KBM-7 (cell line): ENCODE results near the gene RBFOX1.

Source experiments
- DNase-seq: peaks from one replicate; pipeline ENCODE4 v3.0.0-alpha.2; 2015
- in situ Hi-C: fragments of 300-500 bp; cut with MboI; formaldehyde crosslinking; loops from 2 replicates; pipeline ENCODE4 v1.14.3; 2020; ENCODE audit warnings: low sequenced_read_pairs, low pct_unique_long_range_greater_than_20kb, mixed read lengths

Gene RBFOX1

DNA sequence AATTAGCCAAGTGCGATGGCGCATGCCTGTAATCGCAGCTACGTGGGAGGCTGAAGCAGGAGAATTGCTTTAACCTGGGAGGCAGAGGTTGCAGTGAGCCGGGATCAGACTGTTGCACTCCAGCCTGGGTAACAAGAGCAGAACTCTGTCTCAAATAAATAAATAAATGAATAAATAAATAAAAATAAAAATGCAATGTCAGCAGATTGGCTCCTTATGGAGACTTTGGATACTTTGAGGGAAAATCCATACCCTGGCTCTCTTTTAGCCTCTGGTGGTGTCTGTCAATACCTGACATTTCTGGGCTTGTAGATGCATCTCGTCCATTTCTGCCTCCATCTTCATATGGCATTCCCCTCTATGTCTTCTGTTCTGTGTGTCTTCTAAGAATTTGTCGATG is 66.7 kb downstream of the RBFOX1 start:
- DNase-seq: no peak
- in situ Hi-C loops: no loop called here

DNA sequence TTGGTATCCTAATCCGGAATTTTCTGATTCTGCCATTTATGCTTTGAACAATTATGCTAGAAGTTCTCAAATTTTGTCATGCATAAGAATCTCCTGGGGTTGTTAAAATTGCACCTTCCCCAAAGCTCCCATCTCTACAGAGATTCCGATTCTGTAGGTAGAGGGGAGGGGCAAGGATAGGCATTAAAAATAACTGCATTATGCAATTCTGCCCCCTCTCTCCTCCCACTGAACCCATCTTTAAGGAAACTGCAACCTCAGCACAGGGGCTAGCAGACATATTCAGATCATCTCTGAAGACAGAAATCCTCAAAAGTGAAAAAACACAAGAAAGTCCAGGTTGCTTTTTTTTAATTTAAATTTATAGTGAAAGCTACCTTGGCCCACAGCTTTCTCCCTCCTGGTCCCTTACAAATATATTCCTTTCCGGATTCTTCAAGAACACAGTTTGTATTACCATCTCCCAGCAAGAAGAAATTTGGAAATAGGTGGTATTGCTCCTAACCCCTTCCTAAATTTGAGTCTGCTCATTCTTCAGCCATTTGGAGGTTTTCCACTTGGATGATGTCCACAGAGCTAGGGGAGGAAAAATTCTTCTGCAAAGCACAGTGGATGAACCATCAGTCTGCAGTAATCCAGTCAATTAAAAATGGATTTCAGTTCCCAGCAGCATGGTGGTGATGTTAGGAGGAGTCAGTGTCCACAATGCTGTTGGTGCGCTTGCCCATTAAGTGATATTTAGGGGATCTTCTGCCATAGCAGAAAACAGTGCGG is 67.7 kb downstream of the RBFOX1 start:
- no peak for DNase-seq
- in situ Hi-C loops: no loop called here

GRCh38 chr16:7404217-7404616 is 71.6 kb downstream of the RBFOX1 start:
- no peak for DNase-seq
- in situ Hi-C loops: no loop called here

DNA sequence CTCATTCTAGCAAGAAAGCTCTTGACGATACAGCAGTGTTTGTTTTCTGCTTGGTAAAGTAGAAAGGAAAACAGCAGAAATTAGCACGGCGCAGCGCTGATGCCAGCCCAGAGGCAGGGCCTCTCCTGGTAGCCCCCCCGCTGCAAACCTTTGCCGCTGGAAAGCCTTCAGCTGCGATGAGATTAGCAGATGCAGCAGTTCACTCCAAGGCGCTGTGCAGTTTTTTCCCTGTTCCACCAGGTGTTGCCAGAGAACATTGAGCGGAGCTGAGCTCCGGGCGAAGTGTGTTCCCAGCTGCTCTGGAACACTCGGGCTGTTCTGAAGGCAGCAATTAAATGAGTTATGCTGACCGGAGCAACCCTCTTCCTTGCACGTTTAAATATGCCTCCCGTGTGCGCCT is 72.5 kb downstream of the RBFOX1 start:
- in situ Hi-C loops: no loop called here
- no peak for DNase-seq

DNA sequence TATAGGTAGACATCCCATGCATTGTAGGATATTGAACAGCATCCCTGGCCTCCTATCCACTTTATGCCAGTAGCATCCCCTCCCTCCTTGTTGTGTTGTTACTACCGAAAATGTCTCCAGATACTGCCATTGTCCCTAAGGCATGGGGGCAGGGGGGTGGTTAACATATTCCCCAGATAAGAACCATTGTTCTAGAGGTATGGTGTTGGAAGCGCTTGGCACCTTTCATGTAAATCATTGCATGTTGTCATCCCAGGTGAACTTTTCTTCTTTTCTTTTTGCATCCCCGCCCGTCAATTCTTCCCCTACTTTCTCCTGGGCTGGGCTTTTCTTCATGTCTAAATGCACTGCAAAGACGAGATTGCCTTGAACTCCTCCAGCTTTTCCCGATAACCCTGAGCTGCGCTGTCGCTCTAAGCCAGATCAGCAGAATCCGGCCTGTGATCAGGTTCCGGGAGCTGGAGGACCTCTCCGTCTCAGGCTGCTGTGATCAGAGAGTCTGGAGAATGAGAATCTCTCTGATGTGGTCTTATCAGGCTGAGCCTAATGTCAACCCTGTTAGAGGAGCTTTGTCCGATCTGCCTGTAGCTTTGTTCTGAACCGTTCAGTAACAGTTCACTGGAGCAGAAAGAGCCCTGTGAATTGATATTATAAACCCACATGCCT is 76.2 kb downstream of the RBFOX1 start:
- no peak for DNase-seq
- in situ Hi-C loops: no loop called here

- in situ Hi-C loops: no loop called here
Observed at GRCh38 chr16:7419441-7419840, 86.8 kb downstream of the RBFOX1 start.

GRCh38 chr16:7420079-7420478 is 87.4 kb downstream of the RBFOX1 start:
- in situ Hi-C loops: no loop called here
- DNase-seq: no peak

More at GRCh38 chr16:7419441-7419840, 86.8 kb downstream of the RBFOX1 start:
- peak; percentile 3 for DNase-seq

GRCh38 chr16:7420843-7421242 is 88.2 kb downstream of the RBFOX1 start:
- in situ Hi-C loops: no loop called here
- DNase-seq: no peak

- in situ Hi-C loops: no loop called here
- no peak for DNase-seq
Observed at GRCh38 chr16:7421578-7421977, 88.9 kb downstream of the RBFOX1 start.

- DNase-seq: no peak
- in situ Hi-C loops: no loop called here
Observed at GRCh38 chr16:7422036-7422888, 89.6 kb downstream of the RBFOX1 start.

DNA sequence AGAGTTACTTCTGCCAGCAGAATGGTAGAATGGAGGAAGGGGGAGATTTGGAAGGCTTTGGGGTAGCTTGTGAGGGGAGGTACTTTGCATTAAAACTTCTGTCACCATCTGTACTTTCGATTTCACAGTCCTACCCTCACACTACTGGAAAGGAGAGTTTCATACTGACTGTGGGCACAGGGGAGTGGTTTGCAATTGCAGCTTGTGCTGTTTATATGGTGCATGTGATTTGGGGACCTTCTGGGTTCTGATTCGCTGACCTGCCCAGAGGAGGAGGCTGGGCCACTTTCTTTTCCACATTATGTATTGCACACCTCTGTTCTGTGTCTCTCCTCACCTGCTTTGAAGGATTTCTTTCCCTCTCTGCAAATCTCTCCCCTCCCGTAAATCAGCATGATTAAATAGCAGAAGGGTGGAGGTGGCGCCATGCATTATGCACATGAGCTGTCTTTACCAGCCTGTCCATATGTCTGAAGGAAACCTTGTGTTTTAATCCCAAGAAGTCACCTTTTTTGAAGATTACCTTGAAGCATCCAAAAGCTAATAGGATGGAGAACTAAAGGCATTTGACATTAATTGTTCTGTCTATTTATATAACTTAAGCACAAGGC is 90.9 kb downstream of the RBFOX1 start:
- no peak for DNase-seq
- in situ Hi-C loops: no loop called here

DNA sequence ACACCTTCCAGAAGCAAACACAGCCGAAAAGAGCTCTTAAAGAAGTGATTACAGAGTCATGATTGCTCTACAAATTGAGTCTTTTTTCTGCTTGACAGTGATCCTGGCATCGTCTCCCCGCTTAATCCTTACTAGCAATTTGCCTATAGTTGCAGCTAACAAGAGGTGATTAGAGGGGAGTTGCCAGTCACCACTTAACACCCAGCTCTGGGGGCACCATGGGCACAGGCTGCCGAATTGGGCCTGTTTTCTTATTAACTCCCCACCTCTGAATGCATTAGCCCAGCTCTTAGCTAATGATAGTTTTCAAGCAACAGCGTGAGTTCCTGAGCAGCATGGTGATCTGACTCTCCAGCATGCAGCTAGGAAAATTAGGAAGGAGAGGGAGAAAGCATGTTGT is 93.5 kb downstream of the RBFOX1 start:
- in situ Hi-C loops: no loop called here
- no peak for DNase-seq

DNA sequence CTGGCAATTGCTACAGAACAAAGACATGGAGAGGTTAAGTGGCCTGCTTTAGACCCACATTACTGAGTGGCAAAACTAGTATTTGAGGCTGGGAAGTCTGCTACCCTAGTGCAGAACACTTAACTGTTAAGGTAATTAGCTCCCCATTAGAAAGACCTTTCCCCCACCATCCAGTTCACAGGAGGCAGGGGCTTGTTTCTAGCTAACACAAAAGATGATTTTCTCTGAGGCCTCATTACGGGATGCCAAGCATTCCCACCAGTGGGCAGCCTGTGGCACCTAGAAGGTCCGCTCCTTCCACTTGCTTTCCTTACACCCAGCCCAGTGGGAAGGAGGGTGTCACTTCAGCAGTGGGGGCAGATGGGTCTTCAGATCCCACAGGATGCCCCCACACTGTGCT is 99.1 kb downstream of the RBFOX1 start:
- in situ Hi-C loops: no loop called here
- DNase-seq: no peak

DNA sequence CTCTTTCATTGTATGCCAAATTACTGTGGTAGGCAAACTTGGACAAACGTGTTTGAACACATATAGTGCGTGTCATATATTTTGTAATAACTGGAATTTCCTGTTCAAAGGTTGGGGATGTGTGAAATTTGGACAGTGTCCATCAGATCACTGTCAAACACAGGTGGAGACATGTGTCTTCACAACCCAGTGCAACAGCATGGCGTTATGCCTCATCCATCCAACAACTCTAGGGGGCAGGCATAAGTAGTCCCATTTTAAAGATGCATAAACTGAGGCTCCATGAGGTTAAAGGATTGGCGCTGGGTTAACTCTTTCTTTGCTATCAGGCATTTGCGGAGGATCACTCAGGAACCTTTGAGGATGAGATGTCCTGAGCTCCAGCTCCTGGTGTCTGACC is 103.7 kb downstream of the RBFOX1 start:
- no peak for DNase-seq
- in situ Hi-C loops: no loop called here

GRCh38 chr16:7437135-7437804 is 104.6 kb downstream of the RBFOX1 start:
- in situ Hi-C loops: no loop called here
- DNase-seq: no peak

GRCh38 chr16:7437843-7438242 is 105.2 kb downstream of the RBFOX1 start:
- in situ Hi-C loops: no loop called here

GRCh38 chr16:7438601-7439000 is 106.0 kb downstream of the RBFOX1 start:
- in situ Hi-C loops: no loop called here

More at GRCh38 chr16:7437843-7438242, 105.2 kb downstream of the RBFOX1 start:
- DNase-seq: no peak

GRCh38 chr16:7439518-7439917 is 106.9 kb downstream of the RBFOX1 start:
- in situ Hi-C loops: no loop called here
- DNase-seq: no peak

More at GRCh38 chr16:7438601-7439000, 106.0 kb downstream of the RBFOX1 start:
- DNase-seq: no peak

- DNase-seq: no peak
- in situ Hi-C loops: no loop called here
Observed at GRCh38 chr16:7440886-7441400, 108.3 kb downstream of the RBFOX1 start.
